HG03432 (cell line): Measurements from ENCODE around the gene CDK5.
A peak's percentile ranks its signal among the peaks of the same experiment; 100 is the strongest.
"Not testable (repeated sequence)": the region's sequence is repeated elsewhere in the genome, so short reads cannot be mapped to it uniquely, and the experiment has no call there.

ENCODE experiments used
- ATAC-seq: cut with Tn5 transposase; IDR thresholded peaks from one replicate; pipeline ENCODE4 v1.9.1; 2021; ENCODE audit warnings: mild to moderate bottlenecking, moderate library complexity; ENCODE audit not compliant: unreplicated experiment

Gene CDK5

GRCh38 chr7:151017370-151017952, 40.2 kb downstream of the CDK5 start:
- ATAC-seq = no peak

- no peak for ATAC-seq
Measured at GRCh38 chr7:151016942-151017341, 40.8 kb downstream of the CDK5 start.

- ATAC-seq = no peak
Measured at GRCh38 chr7:151016505-151016904, 41.2 kb downstream of the CDK5 start.

GRCh38 chr7:151015967-151016366, 41.7 kb downstream of the CDK5 start:
- no peak for ATAC-seq

DNA sequence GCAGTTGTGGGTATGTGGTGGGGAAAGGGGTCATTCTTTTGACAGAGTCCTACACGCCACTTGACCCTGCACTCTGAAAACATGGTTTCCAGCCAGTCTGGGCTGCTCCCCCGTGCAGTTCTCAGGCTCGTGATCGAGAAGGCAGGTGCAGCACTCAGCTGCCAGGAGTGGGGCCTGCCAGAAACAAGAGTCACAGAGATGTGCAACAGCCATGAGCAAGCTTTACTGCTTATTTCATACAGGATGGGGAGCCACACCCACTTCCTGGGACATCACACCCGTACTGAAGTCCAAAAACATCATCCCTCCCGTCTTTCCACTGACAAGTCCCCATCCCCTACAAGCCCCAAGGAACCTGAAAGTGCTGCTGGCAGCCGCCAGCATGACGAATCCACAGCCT, 42.7 kb downstream of the CDK5 start:
- no peak for ATAC-seq

GRCh38 chr7:151013733-151014497, 43.8 kb downstream of the CDK5 start:
- peak; percentile 45 for ATAC-seq

- no peak for ATAC-seq
Measured at GRCh38 chr7:151013356-151013732, 44.4 kb downstream of the CDK5 start.

GRCh38 chr7:151012911-151013347, 44.8 kb downstream of the CDK5 start:
- no peak for ATAC-seq

- no peak for ATAC-seq
Measured at GRCh38 chr7:151012031-151012692, 45.5 kb downstream of the CDK5 start.

GRCh38 chr7:151011616-151012015, 46.1 kb downstream of the CDK5 start:
- not testable (repeated sequence) for ATAC-seq

DNA sequence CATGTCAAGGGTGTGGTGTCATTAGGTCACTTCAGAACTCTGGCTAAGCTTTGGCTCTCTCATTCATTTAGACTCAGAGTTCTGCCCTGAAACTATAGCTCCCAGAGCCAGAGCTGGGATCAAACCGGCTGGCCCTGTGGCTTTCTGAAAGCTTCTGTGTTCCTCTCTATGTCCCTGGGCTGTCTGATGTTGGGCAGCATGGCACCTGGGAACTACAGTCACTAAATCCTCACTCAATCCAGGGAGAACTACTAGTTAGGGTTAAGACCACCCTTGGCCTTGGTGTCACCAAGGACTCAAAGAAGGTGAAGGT, 46.6 kb downstream of the CDK5 start:
- no peak for ATAC-seq

GRCh38 chr7:151010307-151011096, 47.2 kb downstream of the CDK5 start:
- no peak for ATAC-seq

GRCh38 chr7:151010037-151010306, 47.7 kb downstream of the CDK5 start:
- no peak for ATAC-seq

DNA sequence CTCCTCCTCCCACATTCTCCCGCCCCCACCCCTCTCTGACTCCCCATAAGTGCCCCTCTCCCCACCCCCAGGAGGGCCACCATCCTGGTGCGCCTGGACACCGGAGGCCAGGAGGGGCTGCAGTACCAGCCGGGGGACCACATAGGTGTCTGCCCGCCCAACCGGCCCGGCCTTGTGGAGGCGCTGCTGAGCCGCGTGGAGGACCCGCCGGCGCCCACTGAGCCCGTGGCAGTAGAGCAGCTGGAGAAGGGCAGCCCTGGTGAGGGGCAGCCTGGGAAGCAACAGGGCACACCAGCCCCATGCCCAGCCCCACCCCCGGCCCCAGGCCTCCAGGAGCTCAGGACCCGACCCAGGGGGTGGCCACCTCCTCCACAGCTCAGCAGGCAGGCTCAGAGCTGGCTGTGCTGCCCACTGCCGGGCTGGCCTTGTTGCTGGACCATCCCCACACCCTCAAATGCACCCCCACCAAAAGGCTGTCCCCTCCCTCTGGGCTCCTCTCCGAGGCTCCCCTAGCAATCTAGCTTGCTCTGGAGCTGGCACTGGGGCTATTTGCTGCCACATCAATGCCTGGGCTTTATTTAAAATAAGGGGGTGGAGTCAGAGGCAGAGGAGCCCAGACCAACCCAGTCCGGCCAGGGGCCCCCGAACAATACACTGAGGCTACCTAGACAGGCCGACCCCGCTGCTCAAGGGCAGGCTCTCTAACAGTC, 48.2 kb downstream of the CDK5 start:
- ATAC-seq = no peak

GRCh38 chr7:151008511-151009323, 49.0 kb downstream of the CDK5 start:
- peak; percentile 65 for ATAC-seq

- no peak for ATAC-seq
Measured at GRCh38 chr7:151008143-151008510, 49.6 kb downstream of the CDK5 start.

GRCh38 chr7:151007469-151007898, 50.2 kb downstream of the CDK5 start:
- ATAC-seq = no peak

GRCh38 chr7:151006590-151007300, 51.0 kb downstream of the CDK5 start:
- ATAC-seq = no peak

- no peak for ATAC-seq
Measured at GRCh38 chr7:151005566-151005965, 52.1 kb downstream of the CDK5 start.
